HepG2 (cell line): ENCODE results near the gene COL27A1. TPM values are rescaled to one million over a fixed set of nuclear protein-coding genes. Genes with fewer than 3 reads are reported as not detected.

Experiments
- E2F5 ChIP-seq: sonication (generic); formaldehyde crosslinking; conservative IDR thresholded peaks from 2 replicates; pipeline ENCODE4 v1.4.0; 2020; ENCODE audit warnings: missing genetic modification reagents
- FOSL2 ChIP-seq: sonication (generic); formaldehyde crosslinking; IDR thresholded peaks from 2 replicates; pipeline ENCODE4 v1.4.0; 2020; ENCODE audit warnings: missing genetic modification reagents
- FOXA3 ChIP-seq: IDR thresholded peaks from 2 replicates; pipeline ENCODE4 v1.6.1; 2016; ENCODE audit warnings: missing genetic modification reagents, missing compliant biosample characterization
- FOXC1 ChIP-seq: sonication (generic); formaldehyde crosslinking; IDR thresholded peaks from 2 replicates; pipeline ENCODE4 v1.8.0; 2022; ENCODE audit warnings: mild to moderate bottlenecking, missing genetic modification reagents, borderline replicate concordance
- HMG20A ChIP-seq: IDR thresholded peaks from 2 replicates; pipeline ENCODE4 v1.6.1; 2016; ENCODE audit warnings: borderline replicate concordance
- MAFK ChIP-seq, 2 experiments: IDR thresholded peaks in 1 of 2; conservative IDR thresholded peaks in 1 of 2; 2 replicates each; pipeline ENCODE4 v1.6.1; 2011; ENCODE audit warnings: improper control_type of control experiment in 2 of 2, low read length in 2 of 2
- MEIS2 ChIP-seq: sonication (generic); formaldehyde crosslinking; IDR thresholded peaks from 2 replicates; pipeline ENCODE4 v1.9.0; 2021; ENCODE audit warnings: mild to moderate bottlenecking, missing genetic modification reagents
- POLR2A ChIP-seq, 2 experiments: IDR thresholded peaks; 2 replicates each; pipeline ENCODE4 v1.6.1; 2011; ENCODE audit warnings: low read depth in 2 of 2, low read length in 2 of 2, mild to moderate bottlenecking in 1 of 2, moderate library complexity in 1 of 2; ENCODE audit not compliant: insufficient read depth in 1 of 2
- RAD21 ChIP-seq: fragments of 450-650 bp; formaldehyde crosslinking; IDR thresholded peaks from 2 replicates; pipeline ENCODE4 v1.5.0; 2020; ENCODE audit warnings: mild to moderate bottlenecking
- SAP130 ChIP-seq: IDR thresholded peaks from 2 replicates; pipeline ENCODE4 v1.6.1; 2016; ENCODE audit warnings: low read depth
- SOX5 ChIP-seq: IDR thresholded peaks from 2 replicates; pipeline ENCODE4 v1.6.1; 2016; ENCODE audit warnings: borderline replicate concordance
- TBL1XR1 ChIP-seq: fragments of 150-350 bp; IDR thresholded peaks from 2 replicates; pipeline ENCODE4 v1.6.1; 2014; ENCODE audit warnings: borderline replicate concordance, low read length; ENCODE audit not compliant: partially characterized antibody
- ZBTB39 ChIP-seq: sonication (generic); formaldehyde crosslinking; IDR thresholded peaks from 2 replicates; pipeline ENCODE4 v1.5.0; 2020; ENCODE audit warnings: missing genetic modification reagents
- ZNF549 ChIP-seq: sonication (generic); formaldehyde crosslinking; IDR thresholded peaks from 2 replicates; pipeline ENCODE4 v1.5.0; 2020; ENCODE audit warnings: missing genetic modification reagents
- ZNF609 ChIP-seq: sonication (generic); formaldehyde crosslinking; IDR thresholded peaks from 2 replicates; pipeline ENCODE4 v1.4.0; 2020; ENCODE audit warnings: mild to moderate bottlenecking, missing genetic modification reagents, borderline replicate concordance
- ZNF616 ChIP-seq: sonication (generic); formaldehyde crosslinking; IDR thresholded peaks from 2 replicates; pipeline ENCODE4 v1.5.0; 2020; ENCODE audit warnings: low read depth, mild to moderate bottlenecking, missing genetic modification reagents
- ZNF784 ChIP-seq: sonication (generic); formaldehyde crosslinking; IDR thresholded peaks from 2 replicates; pipeline ENCODE4 v1.5.1; 2020; ENCODE audit warnings: missing genetic modification reagents, mild to moderate bottlenecking, borderline replicate concordance
- polyA plus RNA-seq, 8 experiments: library from polyadenylated mRNA; depleted of rRNA in 3 of 8; stranded (reverse) in 7 of 8; unstranded in 1 of 8; fragments of >200 nt; fragmentation: Illumina TruSeq in 4 of 8; extraction: Trizol in 4 of 8; gene quantifications; 2 replicates each; pipeline versions ENCODE4 v1.2.1 to v1.2.3, GENCODE V29; 2011 to 2016; ENCODE audit warnings: low read depth in 4 of 8, missing spikeins in 1 of 8, mixed read lengths in 1 of 8; ENCODE audit not compliant: insufficient read depth in 1 of 8
- total RNA-seq, 5 experiments: library from RNA; depleted of rRNA; stranded (reverse); fragments of >200 nt; fragmentation: Illumina TruSeq; extraction: Trizol; gene quantifications; 2 replicates each; pipeline ENCODE4 v1.2.3, GENCODE V29; 2016; ENCODE audit warnings: low read depth in 1 of 5

COL27A1 gene
- total and polyA plus RNA-seq, 2 of the 13 experiments (the other 11 are each of a cell fraction or from before 2014, with no cell fraction given) = 71.3 to 89.1 TPM

- TF ChIP-seq SOX5 (CRISPR knock-in tag) = 0 out of 2 replicates have a peak, but pooled peaks have one; percentile 19
- no peak for TF ChIP-seq ZNF784 (CRISPR knock-in tag)
- no peak for TF ChIP-seq TBL1XR1
- TF ChIP-seq RAD21 (CRISPR knock-in tag) = no peak
- 0 out of 2 replicates have a peak, but pooled peaks have one; percentile 25 for TF ChIP-seq FOXA3 (CRISPR knock-in tag)
- peak; percentile 78 for TF ChIP-seq FOSL2 (CRISPR knock-in tag)
- TF ChIP-seq FOXC1 (CRISPR knock-in tag) = no peak
- TF ChIP-seq E2F5 (CRISPR knock-in tag) = no peak
- no peak for TF ChIP-seq MAFK (conservative IDR thresholded peaks at IDR 0.05 in 1 of 2, IDR thresholded peaks at IDR 0.05 in 1 of 2; ENCODE audit: low read length in 2 of 2)
- TF ChIP-seq ZNF616 (CRISPR knock-in tag) = no peak
- TF ChIP-seq POLR2A (IDR thresholded peaks at IDR 0.05; ENCODE audit: insufficient read depth in 1 of 2, low read depth in 2 of 2, low read length in 2 of 2) = no peak
- TF ChIP-seq HMG20A (CRISPR knock-in tag) = peak; percentile 35; the same call in 1 of the 2 replicates
- TF ChIP-seq ZNF549 (CRISPR knock-in tag) = no peak
- TF ChIP-seq SAP130 (CRISPR knock-in tag) = 0 out of 2 replicates have a peak, but pooled peaks have one; percentile 17
- no peak for TF ChIP-seq MEIS2 (CRISPR knock-in tag)
- no peak for TF ChIP-seq ZNF609 (CRISPR knock-in tag)
- TF ChIP-seq ZBTB39 (CRISPR knock-in tag) = no peak
These were observed 45.2 kb upstream of the COL27A1 start (continued) for GRCh38 chr9:114110180-114110579.
